Epithelial cell of umbilical artery (primary cell): ENCODE measurements around the gene GPR4. TPM values are rescaled to one million over a fixed set of nuclear protein-coding genes. Genes with fewer than 3 reads are reported as not detected.

ENCODE experiments used
- total RNA-seq: library from RNA; depleted of rRNA; stranded (reverse); fragments of >200 nt; gene quantifications from 2 replicates; pipeline ENCODE4 v1.2.3, GENCODE V29; 2014

Gene GPR4
- total RNA-seq, result 1.5 and 4.2 TPM in 2 replicates

DNA sequence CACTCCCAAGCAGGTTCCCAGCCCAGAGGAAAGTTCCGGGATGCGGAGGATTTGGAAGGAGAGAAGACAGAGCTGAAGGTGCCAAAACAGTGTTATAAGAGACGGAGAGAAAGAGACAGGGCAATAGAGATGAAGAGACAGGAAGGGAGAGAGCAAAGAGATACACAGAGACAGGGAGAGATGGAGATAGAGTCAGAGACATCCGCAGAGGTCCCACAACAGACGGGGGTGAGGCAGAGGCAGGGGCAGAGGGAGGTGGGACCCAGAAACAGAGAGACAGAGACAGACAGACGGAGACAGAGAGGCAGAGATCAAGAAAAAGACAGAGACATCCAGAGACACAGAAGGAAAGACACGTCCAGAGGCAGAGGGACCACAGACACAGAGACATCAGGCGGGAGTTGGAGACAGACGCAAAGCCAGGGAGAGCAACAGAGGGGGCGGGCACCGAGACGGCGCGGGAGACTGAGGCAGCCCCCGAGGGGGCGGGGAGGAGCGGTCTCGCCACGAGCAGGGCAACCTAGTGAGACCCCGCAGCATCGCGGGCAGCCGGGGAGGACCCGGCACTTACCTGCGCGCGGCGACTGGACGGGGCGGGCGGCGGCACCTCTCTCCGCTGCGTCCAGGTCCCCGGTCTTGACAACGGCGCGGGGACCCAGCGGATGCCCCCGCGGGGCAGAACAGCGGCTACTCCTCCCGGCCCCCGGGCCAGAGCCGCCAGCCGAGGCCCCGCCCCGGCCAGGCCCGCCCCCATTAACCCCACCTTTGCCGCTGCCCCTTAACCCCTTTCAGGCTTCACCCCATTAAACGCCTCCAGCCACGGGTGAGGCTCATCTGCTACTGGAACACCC is at the start of gene GPR4:
Gene GPR4, minus strand, starts transcription at position 689 of the 851 bp plus-strand sequence. CDS start 10,346 bp downstream, outside the sequence.

DNA sequence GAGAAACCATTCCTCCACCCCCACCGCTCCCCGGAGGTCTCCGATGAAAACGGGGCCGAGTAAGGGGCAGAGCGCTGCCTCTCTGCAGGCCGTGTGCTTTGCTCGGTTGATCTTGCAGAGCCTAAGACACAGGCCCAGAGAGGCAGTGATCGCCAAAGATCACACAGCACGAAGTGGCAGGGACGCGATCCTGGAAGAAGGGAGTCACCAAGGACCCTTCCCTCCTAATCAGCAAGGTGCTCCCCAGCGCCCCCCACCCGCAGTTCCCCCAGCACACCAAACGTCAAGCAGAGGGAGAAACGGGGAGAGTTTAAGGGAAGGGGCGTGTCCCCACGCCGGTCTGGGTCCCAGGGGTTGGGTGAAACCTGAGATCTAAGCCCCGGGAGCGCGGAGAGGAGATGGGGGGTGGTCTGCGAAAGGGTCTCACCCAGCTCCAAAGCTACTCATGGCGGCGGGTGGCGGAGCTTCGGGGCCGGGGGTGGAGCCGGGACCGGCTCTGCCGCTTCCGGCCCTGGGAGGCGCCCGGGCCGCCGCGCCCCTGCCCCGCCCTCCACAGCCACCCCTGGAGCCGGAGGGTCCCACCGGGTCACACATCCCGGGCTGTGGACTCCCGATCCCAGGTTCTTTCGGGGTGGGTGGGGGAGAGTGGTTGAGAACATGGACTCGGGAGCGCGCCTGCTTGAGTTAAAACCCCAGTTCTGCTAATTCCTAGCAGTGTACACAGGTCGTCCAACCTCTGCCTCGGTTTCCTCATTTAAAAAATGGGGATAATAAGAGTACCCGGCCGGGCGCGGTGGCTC is 37.1 kb upstream of the GPR4 start, which contains the start of gene EML2:
Gene EML2, minus strand, starts transcription at position 468 of the 800 bp plus-strand sequence. Its CDS starts 21 bp downstream, at position 447.

DNA sequence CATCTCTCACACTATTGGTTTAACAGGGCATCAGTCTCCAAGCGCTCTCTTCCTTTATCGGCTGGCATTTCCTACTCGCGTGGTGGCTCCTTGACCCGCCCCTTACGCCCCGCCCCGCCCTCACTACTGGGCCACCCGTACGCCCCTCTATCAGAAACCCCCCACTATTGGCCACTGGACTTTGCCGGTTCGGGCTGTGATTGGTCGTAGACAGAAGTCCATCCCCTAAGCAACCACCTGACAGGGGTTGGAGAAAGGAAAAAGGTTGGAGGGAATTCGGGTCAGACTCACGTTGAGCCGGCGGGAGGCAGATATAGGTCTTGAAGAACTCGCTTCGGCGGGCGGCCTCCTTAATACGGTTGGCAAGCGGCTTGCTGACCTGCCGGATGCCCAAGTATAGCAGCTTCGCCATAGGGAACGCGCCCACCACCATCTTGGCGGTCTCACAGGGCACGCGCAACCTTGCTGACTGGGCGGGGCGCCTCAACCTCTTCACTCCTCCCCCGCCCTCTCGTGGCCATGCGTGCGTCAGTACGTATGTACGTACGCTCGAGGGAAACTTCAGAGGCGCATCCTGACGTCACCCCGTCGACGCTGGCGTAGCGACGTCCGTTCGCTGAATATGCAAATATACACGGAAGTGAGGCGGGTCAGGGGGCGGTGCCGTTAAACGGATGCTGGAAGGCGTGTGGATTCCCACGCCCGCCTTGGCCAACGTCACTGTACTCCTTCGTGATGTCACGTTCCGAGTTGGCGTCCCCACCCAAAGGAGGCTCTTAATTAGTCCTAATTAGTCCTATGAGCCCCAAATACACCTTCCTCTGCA is 17.5 kb downstream of the GPR4 start, which contains the start of gene OPA3:
Gene OPA3, minus strand, starts transcription at position 471 of the 826 bp plus-strand sequence. Its CDS starts 38 bp downstream, at position 433.

Other genes with a start within 250 kb of the GPR4 start
- gene ERCC2, start 231.6 kb downstream of the GPR4 start, total RNA-seq, result 17.5 and 28.3 TPM in 2 replicates
- 2.9 and 4.2 TPM in 2 replicates for gene PPP1R13L, start 197.1 kb downstream of the GPR4 start, total RNA-seq
- 11.2 and 24.0 TPM in 2 replicates for gene POLR1G, start 195.6 kb downstream of the GPR4 start, total RNA-seq
- gene ERCC1, start 178.3 kb downstream of the GPR4 start, total RNA-seq, result 72.2 and 100 TPM in 2 replicates
- 0.15 and 0.32 TPM in 2 replicates for gene FOSB, start 134.2 kb downstream of the GPR4 start, total RNA-seq
- gene RTN2, start 105.2 kb downstream of the GPR4 start, total RNA-seq, result 8.4 and 21.1 TPM in 2 replicates
- 1.4 and 1.9 TPM in 2 replicates for gene PPM1N, start 103.8 kb downstream of the GPR4 start, total RNA-seq
- gene VASP, start 94.7 kb downstream of the GPR4 start, total RNA-seq, result 135 and 170 TPM in 2 replicates
- gene OPA3, start 17.4 kb downstream of the GPR4 start, total RNA-seq, result 4.5 and 5.6 TPM in 2 replicates
- gene EML2, start 37.2 kb upstream of the GPR4 start, total RNA-seq, result 17.5 and 37.1 TPM in 2 replicates
- gene GIPR, start 66.0 kb upstream of the GPR4 start, total RNA-seq, result 0.15 TPM in 1 of 2 replicates, not detected in the other
- 461 and 713 TPM in 2 replicates for gene SNRPD2, start 89.7 kb upstream of the GPR4 start, total RNA-seq
- gene QPCTL, start 90.5 kb upstream of the GPR4 start, total RNA-seq, result 16.7 and 26.0 TPM in 2 replicates
- gene FBXO46, start 128.7 kb upstream of the GPR4 start, total RNA-seq, result 4.3 and 5.5 TPM in 2 replicates
- gene MEIOSIN, start 131.2 kb upstream of the GPR4 start, total RNA-seq, result not detected in 2 replicates
- gene SIX5, start 167.0 kb upstream of the GPR4 start, total RNA-seq, result 4.9 and 5.8 TPM in 2 replicates
- gene DMPK, start 180.3 kb upstream of the GPR4 start, total RNA-seq, result 5.5 and 6.5 TPM in 2 replicates
- 18.5 and 20.1 TPM in 2 replicates for gene DMWD, start 190.6 kb upstream of the GPR4 start, total RNA-seq
- gene RSPH6A, start 213.1 kb upstream of the GPR4 start, total RNA-seq, result 0.15 TPM in 1 of 2 replicates, not detected in the other